NT2/D1 (cell line): ENCODE results near the gene PRR30.

Source experiments
- DNase-seq: peaks from one replicate; pipeline ENCODE4 v3.0.0-alpha.2; 2011; ENCODE audit warnings: low read depth, low spot score
- H3K27me3 ChIP-seq: 2 replicates; pipeline ENCODE4 v1.6.0; 2011; ENCODE audit warnings: mild to moderate bottlenecking; ENCODE audit not compliant: insufficient read length, insufficient read depth
- H3K36me3 ChIP-seq: 2 replicates; pipeline ENCODE4 v1.6.1; 2011; ENCODE audit warnings: mild to moderate bottlenecking, low read length, mixed read lengths; ENCODE audit not compliant: insufficient read depth, insufficient read length
- H3K4me1 ChIP-seq: 2 replicates; pipeline ENCODE4 v1.5.1; 2011; ENCODE audit not compliant: insufficient read depth, insufficient read length
- H3K4me3 ChIP-seq: 2 replicates; pipeline ENCODE4 v1.5.1; 2011; ENCODE audit warnings: low read depth; ENCODE audit not compliant: insufficient read length
- H3K9ac ChIP-seq: 2 replicates; pipeline ENCODE4 v1.6.0; 2011; ENCODE audit warnings: low read depth; ENCODE audit not compliant: insufficient read length
- H3K9me3 ChIP-seq: 2 replicates; pipeline ENCODE4 v1.5.1; 2011; ENCODE audit warnings: mild to moderate bottlenecking, low read length; ENCODE audit not compliant: insufficient read depth
- SUZ12 ChIP-seq: IDR thresholded peaks from 2 replicates; pipeline ENCODE4 v1.6.1; 2011; ENCODE audit not compliant: insufficient read length, insufficient read depth; ENCODE audit errors: extremely low read depth
- YY1 ChIP-seq: IDR thresholded peaks from 2 replicates; pipeline ENCODE4 v1.6.1; 2011; ENCODE audit not compliant: insufficient read length, insufficient read depth
- ZNF274 ChIP-seq: IDR thresholded peaks from 2 replicates; pipeline ENCODE4 v1.6.1; 2011; ENCODE audit warnings: mild to moderate bottlenecking, low read depth, low read length

The PRR30 gene

GRCh38 chr2:27133195-27133875, 5.9 kb downstream of the PRR30 start:
- no peaks in the 10 kb centered on the region for H3K9me3 ChIP-seq
- H3K27me3 ChIP-seq = no peaks in the 10 kb centered on the region
- peak overlapping the region; percentile 91 for H3K4me3 ChIP-seq
- TF ChIP-seq ZNF274 (no peak), SUZ12 (no peak), YY1 (no peak)
- peaks cover 50% of the 10 kb centered on the region for H3K36me3 ChIP-seq
- no peak for DNase-seq
- peak overlapping the region; percentile 94 for H3K9ac ChIP-seq
- peaks cover 8% of the 10 kb centered on the region for H3K4me1 ChIP-seq

- TF ChIP-seq YY1 (no peak), SUZ12 (no peak), ZNF274 (no peak)
- Histone ChIP-seq H3K4me1 (peaks cover 8% of the 10 kb centered on the region), H3K9me3 (no peaks in the 10 kb centered on the region), H3K36me3 (peaks cover 50% of the 10 kb centered on the region), H3K27me3 (no peaks in the 10 kb centered on the region), H3K4me3 (no peak overlapping the region), H3K9ac (no peak overlapping the region)
- DNase-seq = no peak
These were observed 7.8 kb downstream of the PRR30 start for GRCh38 chr2:27131429-27131828.

- DNase-seq = no peak
- Histone ChIP-seq H3K27me3 (no peaks in the 10 kb centered on the region), H3K36me3 (peaks cover 50% of the 10 kb centered on the region), H3K9ac (no peak overlapping the region), H3K9me3 (no peaks in the 10 kb centered on the region), H3K4me1 (peaks cover 8% of the 10 kb centered on the region), H3K4me3 (no peak overlapping the region)
- TF ChIP-seq SUZ12 = no peak
- no peak for TF ChIP-seq YY1
- TF ChIP-seq ZNF274 = no peak
These were observed 8.8 kb downstream of the PRR30 start for GRCh38 chr2:27130396-27130795.

GRCh38 chr2:27128668-27129571, 10.3 kb downstream of the PRR30 start:
- Histone ChIP-seq H3K4me1 (peaks cover 9% of the 10 kb centered on the region), H3K36me3 (peaks cover 50% of the 10 kb centered on the region), H3K4me3 (no peak overlapping the region), H3K9ac (no peak overlapping the region), H3K27me3 (peaks cover 8% of the 10 kb centered on the region), H3K9me3 (no peaks in the 10 kb centered on the region)
- DNase-seq = no peak
- TF ChIP-seq YY1 = no peak
- no peak for TF ChIP-seq ZNF274
- TF ChIP-seq SUZ12 = no peak

- Histone ChIP-seq H3K9ac (no peak overlapping the region), H3K27me3 (peaks cover 16% of the 10 kb centered on the region), H3K4me3 (no peak overlapping the region), H3K4me1 (peaks cover 7% of the 10 kb centered on the region), H3K36me3 (peaks cover 44% of the 10 kb centered on the region), H3K9me3 (no peaks in the 10 kb centered on the region)
- TF ChIP-seq ZNF274 = no peak
- TF ChIP-seq SUZ12 = no peak
- no peak for TF ChIP-seq YY1
- DNase-seq = no peak
These were observed 11.1 kb downstream of the PRR30 start for GRCh38 chr2:27127883-27128667.

GRCh38 chr2:27126252-27126710, 12.9 kb downstream of the PRR30 start:
- Histone ChIP-seq H3K9ac (no peak overlapping the region), H3K27me3 (peaks cover 34% of the 10 kb centered on the region), H3K4me1 (peaks cover 5% of the 10 kb centered on the region), H3K9me3 (no peaks in the 10 kb centered on the region), H3K36me3 (peaks cover 27% of the 10 kb centered on the region), H3K4me3 (no peak overlapping the region)
- TF ChIP-seq SUZ12 (no peak), ZNF274 (no peak), YY1 (no peak)
- DNase-seq = no peak
